HCT116 (cell line): ENCODE results near the gene STOML3. TPM values are rescaled to one million over a fixed set of nuclear protein-coding genes. Genes with fewer than 3 reads are reported as not detected.

Experiments
- ATAC-seq: fragments of 200-7000 bp; cut with Tn5 transposase; 2 replicates; pipeline ENCODE4 v1.9.1; 2020; ENCODE audit warnings: mild to moderate bottlenecking, moderate library complexity
- BruUV-seq: library from RNA; stranded (reverse); fragments of 400-500 nt; replicated peaks from 2 replicates; lab custom pipeline; 2021; lab: Mats Ljungman, UMichigan
- CTCF ChIA-PET: fragments of 300-600 bp; sonication (Branson Sonifier 250); formaldehyde crosslinking; loops from one replicate; lab custom pipeline; 2021; ENCODE audit warnings: antibody characterized with exemption; lab: Charles Lee
- POLR2A ChIA-PET: fragments of 300-600, 350-600 bp; sonication (Branson Sonifier 250); formaldehyde crosslinking; loops from one replicate; lab custom pipeline; 2021; ENCODE audit warnings: antibody characterized with exemption; lab: Charles Lee
- RAD21 ChIA-PET, 2 experiments: fragments of 300-600 bp; sonication (Branson Sonifier 250); formaldehyde crosslinking; loops; one replicate each; lab custom pipeline; 2023; ENCODE audit warnings: low total read pairs in 2 of 2; ENCODE audit not compliant: uncharacterized antibody in 2 of 2, unreplicated experiment in 2 of 2, low non-redundant PET in 1 of 2; lab: Charles Lee
- DNase-seq: peaks from one replicate; pipeline ENCODE4 v3.0.0-alpha.2; 2010; ENCODE audit warnings: low read depth, low spot score
- H2AFZ ChIP-seq: fragments of 200-600 bp; shearing (Covaris generic), sonication (generic); 2 replicates; pipeline ENCODE4 v1.6.1; 2017; ENCODE audit warnings: low read depth, mixed run types, mixed read lengths, antibody characterized with exemption, low read length; ENCODE audit not compliant: poor library complexity, severe bottlenecking
- H3K27ac ChIP-seq: 2 replicates; pipeline ENCODE4 v1.5.1; 2012; ENCODE audit warnings: low read depth, low read length
- H3K27me3 ChIP-seq: fragments of 200-600 bp; sonication (generic); 2 replicates; pipeline ENCODE4 v1.6.1; 2016; ENCODE audit warnings: mixed run types, low read length, mixed read lengths; ENCODE audit not compliant: insufficient read depth
- H3K36me3 ChIP-seq, 2 experiments: fragments of 200-500 bp in 1 of 2; fragments of 200-600 bp in 1 of 2; sonication (Bioruptor generic) in 1 of 2; sonication (generic) in 1 of 2; 2 replicates each; pipeline versions ENCODE4 v1.5.1 to v1.6.1; 2014 to 2016; ENCODE audit warnings: low read length in 2 of 2, inconsistent platforms in 1 of 2, mixed read lengths in 1 of 2, mixed run types in 1 of 2; ENCODE audit not compliant: insufficient read depth in 2 of 2, control insufficient read depth in 1 of 2
- H3K4me1 ChIP-seq, 2 experiments: fragments of 200-600 bp in 1 of 2; sonication (generic) in 1 of 2; 2 replicates each; pipeline versions ENCODE4 v1.5.1 to v1.6.1; 2012 to 2017; ENCODE audit warnings: low read length in 2 of 2, inconsistent platforms in 1 of 2, mild to moderate bottlenecking in 1 of 2, mixed read lengths in 1 of 2, mixed run types in 1 of 2, moderate library complexity in 1 of 2; ENCODE audit not compliant: insufficient read depth in 2 of 2, control insufficient read depth in 1 of 2
- H3K4me2 ChIP-seq: fragments of 200-600 bp; sonication (generic); 2 replicates; pipeline ENCODE4 v1.6.1; 2017; ENCODE audit warnings: mixed run types, low read length, mixed read lengths
- H3K4me3 ChIP-seq, 2 experiments: fragments of 200-600 bp in 1 of 2; sonication (generic) in 1 of 2; replicated peaks in 1 of 2; 2 replicates each; pipeline ENCODE4 v1.5.1; 2011 to 2016; ENCODE audit warnings: low read length in 2 of 2, control low read depth in 1 of 2, low read depth in 1 of 2, mild to moderate bottlenecking in 1 of 2, mixed read lengths in 1 of 2, mixed run types in 1 of 2
- H3K79me2 ChIP-seq: fragments of 200-600 bp; sonication (generic); 2 replicates; pipeline ENCODE4 v1.6.1; 2017; ENCODE audit warnings: mild to moderate bottlenecking, mixed run types, low read length, moderate library complexity, mixed read lengths; ENCODE audit not compliant: insufficient read depth
- H3K9ac ChIP-seq: fragments of 200-600 bp; sonication (generic); 2 replicates; pipeline ENCODE4 v1.6.1; 2016; ENCODE audit warnings: low read length, mixed read lengths
- H3K9me2 ChIP-seq: fragments of 200-600 bp; sonication (generic), shearing (Covaris generic); 2 replicates; pipeline ENCODE4 v1.6.1; 2017; ENCODE audit warnings: mixed run types, mild to moderate bottlenecking, moderate library complexity; ENCODE audit not compliant: insufficient read depth
- H3K9me3 ChIP-seq, 2 experiments: fragments of 200-500 bp in 1 of 2; fragments of 200-600 bp in 1 of 2; sonication (Bioruptor generic) in 1 of 2; sonication (generic) in 1 of 2; 2 replicates each; pipeline ENCODE4 v1.6.1; 2014 to 2017; ENCODE audit warnings: low read length in 2 of 2, mixed read lengths in 2 of 2, inconsistent platforms in 1 of 2, low read depth in 1 of 2, mild to moderate bottlenecking in 1 of 2, mixed run types in 1 of 2, moderate library complexity in 1 of 2; ENCODE audit not compliant: control insufficient read depth in 1 of 2, insufficient read depth in 1 of 2
- H4K20me1 ChIP-seq: fragments of 200-600 bp; sonication (generic), shearing (Covaris generic); 2 replicates; pipeline ENCODE4 v1.6.1; 2017; ENCODE audit warnings: mixed run types, mild to moderate bottlenecking, moderate library complexity; ENCODE audit not compliant: insufficient read depth
- EGR1 ChIP-seq: IDR thresholded peaks from 2 replicates; pipeline ENCODE4 v1.6.1; 2012; ENCODE audit warnings: low read depth
- ELF1 ChIP-seq: IDR thresholded peaks from 2 replicates; pipeline ENCODE4 v1.6.1; 2012; ENCODE audit warnings: low read depth, borderline replicate concordance
- EZH2 ChIP-seq: fragments of 200-600 bp; sonication (generic); IDR thresholded peaks from 2 replicates; pipeline ENCODE4 v1.6.1; 2017; ENCODE audit warnings: antibody characterized with exemption, mixed run types
- EZH2phosphoT487 ChIP-seq: fragments of 200-600 bp; IDR thresholded peaks from 2 replicates; pipeline ENCODE4 v1.6.1; 2018; ENCODE audit warnings: antibody characterized with exemption, borderline replicate concordance
- POLR2AphosphoS5 ChIP-seq: IDR thresholded peaks from 2 replicates; pipeline ENCODE4 v1.6.1; 2011; ENCODE audit warnings: mild to moderate bottlenecking, low read depth, low read length, moderate library complexity
- SIN3A ChIP-seq: IDR thresholded peaks from 2 replicates; pipeline ENCODE4 v1.6.1; 2012; ENCODE audit warnings: low read depth
- TCF7L2 ChIP-seq: IDR thresholded peaks from 2 replicates; pipeline ENCODE4 v1.7.0; 2011; ENCODE audit warnings: borderline replicate concordance, inconsistent platforms; ENCODE audit not compliant: insufficient read depth, insufficient read length; ENCODE audit errors: extremely low read depth
- YY1 ChIP-seq: IDR thresholded peaks from 2 replicates; pipeline ENCODE4 v1.6.1; 2011; ENCODE audit warnings: low read length, low read depth, moderate library complexity, mild to moderate bottlenecking; ENCODE audit not compliant: insufficient replicate concordance; ENCODE audit errors: extremely low read depth
- ZFX ChIP-seq: fragments of 450-650 bp; IDR thresholded peaks from 2 replicates; pipeline ENCODE4 v1.6.1; 2017
- ZNF274 ChIP-seq: fragments of 200-500 bp; sonication (Bioruptor generic); IDR thresholded peaks from 2 replicates; pipeline ENCODE4 v1.6.1; 2014; ENCODE audit warnings: mild to moderate bottlenecking, low read depth, low read length, inconsistent platforms
- intact Hi-C: fragments of 100-400 bp; cut with micrococcal nuclease; formaldehyde crosslinking; loops from 2 replicates; pipeline ENCODE4 v1.10.0; 2022
- total RNA-seq: library from RNA; stranded (reverse); gene quantifications from one replicate; pipeline ENCODE4 v1.2.1, GENCODE V29; 2021; ENCODE audit not compliant: unreplicated experiment
- TF ChIP-seq, protein P1 (sequence below): IDR thresholded peaks from 2 replicates; pipeline ENCODE4 v1.6.1; 2011; ENCODE audit warnings: mild to moderate bottlenecking, low read length, moderate library complexity; ENCODE audit not compliant: insufficient replicate concordance; ENCODE audit errors: extremely low read depth
- TF ChIP-seq, protein P2 (sequence below), 3 experiments: fragments of 200-600 bp in 1 of 3; sonication (generic) in 1 of 3; IDR thresholded peaks in 2 of 3; conservative IDR thresholded peaks in 1 of 3; 2 replicates each; pipeline ENCODE4 v1.5.1; 2012 to 2017; ENCODE audit warnings: low read depth in 2 of 3, low read length in 2 of 3, antibody characterized with exemption in 1 of 3, borderline replicate concordance in 1 of 3, control low read depth in 1 of 3, mild to moderate bottlenecking in 1 of 3, mixed read lengths in 1 of 3, mixed run types in 1 of 3, moderate library complexity in 1 of 3; ENCODE audit not compliant: insufficient read depth in 1 of 3
- TF ChIP-seq, protein P3 (sequence below): IDR thresholded peaks from 2 replicates; pipeline ENCODE4 v1.6.1; 2012; ENCODE audit warnings: low read depth
- TF ChIP-seq, protein P4 (sequence below): IDR thresholded peaks from 2 replicates; pipeline ENCODE4 v1.6.1; 2012

The STOML3 gene
- total RNA-seq, 1 experiment from 2014 or later: not detected

DNA sequence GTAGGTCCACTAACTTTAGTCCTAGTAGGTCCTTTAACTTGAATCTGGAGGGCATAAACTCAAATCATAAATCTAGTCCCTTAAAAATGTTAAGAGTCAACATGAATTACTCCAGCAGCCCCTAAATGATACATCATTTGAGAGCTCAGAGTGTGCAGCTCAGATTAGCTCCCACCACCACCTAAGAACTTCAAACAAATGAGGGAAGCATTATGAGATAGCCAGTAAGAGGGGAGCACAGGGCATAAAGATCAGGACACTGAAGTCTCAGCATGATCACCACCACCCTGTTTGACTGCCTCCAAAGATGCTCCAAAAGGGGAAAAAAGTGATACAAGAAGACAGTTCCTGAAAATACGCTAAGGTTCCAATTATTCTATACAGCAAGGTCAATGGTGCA lies 41.5 kb upstream of the STOML3 start:
- peaks cover 0 to 18% of the 10 kb centered on the region in 2 experiments; a peak in 3 of 4 replicates for H3K4me1 ChIP-seq
- DNase-seq (no peak), ATAC-seq (no peak)
- intact Hi-C loops: no loop called here
- ChIA-PET RAD21 (no interaction called here), CTCF (no interaction called here), POLR2A (no interaction called here)
- H3K9me2 ChIP-seq: no peaks in the 10 kb centered on the region
- H3K4me2 ChIP-seq: no peak overlapping the region
- H3K36me3 ChIP-seq: peaks cover 10 to 11% of the 10 kb centered on the region in 2 experiments; a peak in 3 of 4 replicates
- H2AFZ ChIP-seq: no peak overlapping the region
- H3K9ac ChIP-seq: no peak overlapping the region
- no peaks in the 10 kb centered on the region for H3K27me3 ChIP-seq
- H4K20me1 ChIP-seq: no peaks in the 10 kb centered on the region
- no peaks in the 10 kb centered on the region for H3K9me3 ChIP-seq
- H3K27ac ChIP-seq: no peak overlapping the region
- no peak overlapping the region for H3K4me3 ChIP-seq
- peaks cover 64% of the 10 kb centered on the region for H3K79me2 ChIP-seq
- no TSS peak for BruUV-seq
- TF ChIP-seq, protein P1, sequence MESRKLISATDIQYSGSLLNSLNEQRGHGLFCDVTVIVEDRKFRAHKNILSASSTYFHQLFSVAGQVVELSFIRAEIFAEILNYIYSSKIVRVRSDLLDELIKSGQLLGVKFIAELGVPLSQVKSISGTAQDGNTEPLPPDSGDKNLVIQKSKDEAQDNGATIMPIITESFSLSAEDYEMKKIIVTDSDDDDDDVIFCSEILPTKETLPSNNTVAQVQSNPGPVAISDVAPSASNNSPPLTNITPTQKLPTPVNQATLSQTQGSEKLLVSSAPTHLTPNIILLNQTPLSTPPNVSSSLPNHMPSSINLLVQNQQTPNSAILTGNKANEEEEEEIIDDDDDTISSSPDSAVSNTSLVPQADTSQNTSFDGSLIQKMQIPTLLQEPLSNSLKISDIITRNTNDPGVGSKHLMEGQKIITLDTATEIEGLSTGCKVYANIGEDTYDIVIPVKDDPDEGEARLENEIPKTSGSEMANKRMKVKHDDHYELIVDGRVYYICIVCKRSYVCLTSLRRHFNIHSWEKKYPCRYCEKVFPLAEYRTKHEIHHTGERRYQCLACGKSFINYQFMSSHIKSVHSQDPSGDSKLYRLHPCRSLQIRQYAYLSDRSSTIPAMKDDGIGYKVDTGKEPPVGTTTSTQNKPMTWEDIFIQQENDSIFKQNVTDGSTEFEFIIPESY: no peak
- TF ChIP-seq YY1: no peak
- no peak for TF ChIP-seq ZFX
- no peak for TF ChIP-seq ZNF274
- TF ChIP-seq, protein P2, sequence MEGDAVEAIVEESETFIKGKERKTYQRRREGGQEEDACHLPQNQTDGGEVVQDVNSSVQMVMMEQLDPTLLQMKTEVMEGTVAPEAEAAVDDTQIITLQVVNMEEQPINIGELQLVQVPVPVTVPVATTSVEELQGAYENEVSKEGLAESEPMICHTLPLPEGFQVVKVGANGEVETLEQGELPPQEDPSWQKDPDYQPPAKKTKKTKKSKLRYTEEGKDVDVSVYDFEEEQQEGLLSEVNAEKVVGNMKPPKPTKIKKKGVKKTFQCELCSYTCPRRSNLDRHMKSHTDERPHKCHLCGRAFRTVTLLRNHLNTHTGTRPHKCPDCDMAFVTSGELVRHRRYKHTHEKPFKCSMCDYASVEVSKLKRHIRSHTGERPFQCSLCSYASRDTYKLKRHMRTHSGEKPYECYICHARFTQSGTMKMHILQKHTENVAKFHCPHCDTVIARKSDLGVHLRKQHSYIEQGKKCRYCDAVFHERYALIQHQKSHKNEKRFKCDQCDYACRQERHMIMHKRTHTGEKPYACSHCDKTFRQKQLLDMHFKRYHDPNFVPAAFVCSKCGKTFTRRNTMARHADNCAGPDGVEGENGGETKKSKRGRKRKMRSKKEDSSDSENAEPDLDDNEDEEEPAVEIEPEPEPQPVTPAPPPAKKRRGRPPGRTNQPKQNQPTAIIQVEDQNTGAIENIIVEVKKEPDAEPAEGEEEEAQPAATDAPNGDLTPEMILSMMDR (IDR thresholded peaks at IDR 0.05 in 2 of 3, conservative IDR thresholded peaks at IDR 0.05 in 1 of 3; ENCODE audit: borderline replicate concordance in 1 of 3, insufficient read depth in 1 of 3, low read depth in 2 of 3, low read length in 2 of 3): no peak
- no peak for TF ChIP-seq EZH2
- TF ChIP-seq, protein P3, sequence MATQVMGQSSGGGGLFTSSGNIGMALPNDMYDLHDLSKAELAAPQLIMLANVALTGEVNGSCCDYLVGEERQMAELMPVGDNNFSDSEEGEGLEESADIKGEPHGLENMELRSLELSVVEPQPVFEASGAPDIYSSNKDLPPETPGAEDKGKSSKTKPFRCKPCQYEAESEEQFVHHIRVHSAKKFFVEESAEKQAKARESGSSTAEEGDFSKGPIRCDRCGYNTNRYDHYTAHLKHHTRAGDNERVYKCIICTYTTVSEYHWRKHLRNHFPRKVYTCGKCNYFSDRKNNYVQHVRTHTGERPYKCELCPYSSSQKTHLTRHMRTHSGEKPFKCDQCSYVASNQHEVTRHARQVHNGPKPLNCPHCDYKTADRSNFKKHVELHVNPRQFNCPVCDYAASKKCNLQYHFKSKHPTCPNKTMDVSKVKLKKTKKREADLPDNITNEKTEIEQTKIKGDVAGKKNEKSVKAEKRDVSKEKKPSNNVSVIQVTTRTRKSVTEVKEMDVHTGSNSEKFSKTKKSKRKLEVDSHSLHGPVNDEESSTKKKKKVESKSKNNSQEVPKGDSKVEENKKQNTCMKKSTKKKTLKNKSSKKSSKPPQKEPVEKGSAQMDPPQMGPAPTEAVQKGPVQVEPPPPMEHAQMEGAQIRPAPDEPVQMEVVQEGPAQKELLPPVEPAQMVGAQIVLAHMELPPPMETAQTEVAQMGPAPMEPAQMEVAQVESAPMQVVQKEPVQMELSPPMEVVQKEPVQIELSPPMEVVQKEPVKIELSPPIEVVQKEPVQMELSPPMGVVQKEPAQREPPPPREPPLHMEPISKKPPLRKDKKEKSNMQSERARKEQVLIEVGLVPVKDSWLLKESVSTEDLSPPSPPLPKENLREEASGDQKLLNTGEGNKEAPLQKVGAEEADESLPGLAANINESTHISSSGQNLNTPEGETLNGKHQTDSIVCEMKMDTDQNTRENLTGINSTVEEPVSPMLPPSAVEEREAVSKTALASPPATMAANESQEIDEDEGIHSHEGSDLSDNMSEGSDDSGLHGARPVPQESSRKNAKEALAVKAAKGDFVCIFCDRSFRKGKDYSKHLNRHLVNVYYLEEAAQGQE: no peak
- TF ChIP-seq, protein P4, sequence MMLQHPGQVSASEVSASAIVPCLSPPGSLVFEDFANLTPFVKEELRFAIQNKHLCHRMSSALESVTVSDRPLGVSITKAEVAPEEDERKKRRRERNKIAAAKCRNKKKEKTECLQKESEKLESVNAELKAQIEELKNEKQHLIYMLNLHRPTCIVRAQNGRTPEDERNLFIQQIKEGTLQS: no peak
- TF ChIP-seq TCF7L2: no peak
- TF ChIP-seq ELF1: no peak
- TF ChIP-seq POLR2AphosphoS5: no peak
- TF ChIP-seq EZH2phosphoT487: no peak
- TF ChIP-seq EGR1: no peak
- TF ChIP-seq SIN3A: no peak
